VCaP (cell line): ENCODE data around the gene EEF2K.

Source experiments
- H3K27ac ChIP-seq: fragments of 450-650 bp; 2 replicates; pipeline ENCODE4 v1.5.1; 2017
- CTCF ChIP-seq: fragments of 450-650 bp; conservative IDR thresholded peaks from 2 replicates; pipeline ENCODE4 v1.5.1; 2017; ENCODE audit warnings: mild to moderate bottlenecking, moderate library complexity

EEF2K gene

GRCh38 chr16:22328081-22328725, 122.1 kb downstream of the EEF2K start:
- TF ChIP-seq CTCF: no peak
- H3K27ac ChIP-seq: no peak overlapping the region

- no peak for TF ChIP-seq CTCF
- H3K27ac ChIP-seq: no peak overlapping the region
Measured at GRCh38 chr16:22329199-22329695, 123.2 kb downstream of the EEF2K start.

GRCh38 chr16:22330326-22330725, 124.2 kb downstream of the EEF2K start:
- no peak overlapping the region; the same call in 1 of the 2 replicates for H3K27ac ChIP-seq
- TF ChIP-seq CTCF: no peak

- no peak for TF ChIP-seq CTCF
- H3K27ac ChIP-seq: no peak overlapping the region
Measured at GRCh38 chr16:22333457-22333994, 127.4 kb downstream of the EEF2K start.

GRCh38 chr16:22335668-22336246, 129.7 kb downstream of the EEF2K start:
- no peak for TF ChIP-seq CTCF
- H3K27ac ChIP-seq: no peak overlapping the region

GRCh38 chr16:22336581-22336980, 130.5 kb downstream of the EEF2K start:
- H3K27ac ChIP-seq: no peak overlapping the region
- TF ChIP-seq CTCF: no peak

GRCh38 chr16:22337045-22337444, 131.0 kb downstream of the EEF2K start:
- no peak overlapping the region for H3K27ac ChIP-seq
- TF ChIP-seq CTCF: no peak
